ENCODE results near the gene PTBP2.

Gene PTBP2

DNA sequence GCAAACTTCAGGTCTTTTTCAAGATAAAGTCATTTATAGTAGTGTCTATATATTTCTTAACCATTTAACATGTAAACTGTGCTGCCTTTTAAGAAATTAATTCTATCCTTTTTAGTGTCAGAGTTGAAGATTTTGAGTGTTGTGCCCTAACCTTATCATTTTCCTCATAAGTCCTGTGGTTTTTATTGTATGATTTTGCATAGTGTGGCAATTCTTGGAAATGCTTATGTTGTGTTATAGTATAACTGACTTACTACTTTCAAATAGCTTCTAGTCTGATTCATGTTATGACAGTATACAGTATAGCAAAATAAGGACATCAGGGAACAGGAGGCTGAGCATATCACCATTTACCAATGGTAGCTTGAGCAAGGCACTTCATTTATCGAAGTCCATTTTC lies 99.1 kb downstream of the PTBP2 start:
- Histone ChIP-seq H3F3A (ENCODE audit: low read depth) (no peaks in the 10 kb centered on the region), H3K9me2 (replicated peaks; ENCODE audit: low read depth, low read length) (no peaks in the 10 kb centered on the region), H2AFZ (ENCODE audit: low read length) (no peak overlapping the region), H3K4me2 (ENCODE audit: low read depth, low read length, poor library complexity, severe bottlenecking) (no peak overlapping the region), H3K27me3 (ENCODE audit: insufficient read depth, low read length, poor library complexity, severe bottlenecking) (no peaks in the 10 kb centered on the region), H4K20me1 (ENCODE audit: insufficient read depth, low read length, poor library complexity, severe bottlenecking) (no peaks in the 10 kb centered on the region), H3K36me3 (ENCODE audit: insufficient read depth, low read length) (no peaks in the 10 kb centered on the region; the same call in 1 of the 2 replicates), H3K9me3 (ENCODE audit: insufficient read depth, low read depth, low read length) (no peaks in the 10 kb centered on the region), H3K4me1 (ENCODE audit: insufficient read depth, low read length, poor library complexity, severe bottlenecking) (no peaks in the 10 kb centered on the region), H3K9ac (ENCODE audit: low read depth, low read length, poor library complexity, severe bottlenecking) (no peak overlapping the region), H3K79me2 (ENCODE audit: insufficient read depth, low read length) (no peaks in the 10 kb centered on the region), H3K4me3 (ENCODE audit: low read length, poor library complexity, severe bottlenecking) (no peak overlapping the region)
- TF ChIP-seq, protein P1, sequence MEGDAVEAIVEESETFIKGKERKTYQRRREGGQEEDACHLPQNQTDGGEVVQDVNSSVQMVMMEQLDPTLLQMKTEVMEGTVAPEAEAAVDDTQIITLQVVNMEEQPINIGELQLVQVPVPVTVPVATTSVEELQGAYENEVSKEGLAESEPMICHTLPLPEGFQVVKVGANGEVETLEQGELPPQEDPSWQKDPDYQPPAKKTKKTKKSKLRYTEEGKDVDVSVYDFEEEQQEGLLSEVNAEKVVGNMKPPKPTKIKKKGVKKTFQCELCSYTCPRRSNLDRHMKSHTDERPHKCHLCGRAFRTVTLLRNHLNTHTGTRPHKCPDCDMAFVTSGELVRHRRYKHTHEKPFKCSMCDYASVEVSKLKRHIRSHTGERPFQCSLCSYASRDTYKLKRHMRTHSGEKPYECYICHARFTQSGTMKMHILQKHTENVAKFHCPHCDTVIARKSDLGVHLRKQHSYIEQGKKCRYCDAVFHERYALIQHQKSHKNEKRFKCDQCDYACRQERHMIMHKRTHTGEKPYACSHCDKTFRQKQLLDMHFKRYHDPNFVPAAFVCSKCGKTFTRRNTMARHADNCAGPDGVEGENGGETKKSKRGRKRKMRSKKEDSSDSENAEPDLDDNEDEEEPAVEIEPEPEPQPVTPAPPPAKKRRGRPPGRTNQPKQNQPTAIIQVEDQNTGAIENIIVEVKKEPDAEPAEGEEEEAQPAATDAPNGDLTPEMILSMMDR (conservative IDR thresholded peaks at IDR 0.05; ENCODE audit: low read length): no peak
- no peak for TF ChIP-seq EZH2phosphoT487 (IDR thresholded peaks at IDR 0.05; ENCODE audit: borderline replicate concordance)

DNA sequence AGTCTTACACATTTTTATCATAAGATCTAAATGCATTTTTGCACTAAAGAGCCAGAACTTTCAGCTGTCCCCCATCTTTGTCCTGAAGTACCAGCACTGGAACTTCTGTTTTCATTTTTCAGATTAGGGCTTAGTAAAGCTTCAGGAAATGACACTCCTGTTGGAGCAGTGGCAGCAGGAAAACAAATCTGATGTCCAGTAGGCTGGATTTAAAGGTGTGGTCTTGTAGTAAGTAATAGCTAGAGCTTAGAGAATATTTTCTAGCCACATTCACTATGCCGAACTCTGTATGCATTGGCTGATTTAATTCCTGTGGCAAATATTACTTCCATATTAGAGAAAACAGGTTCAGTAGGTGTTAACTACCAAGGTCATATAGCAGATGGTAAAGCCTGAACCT lies 103.6 kb downstream of the PTBP2 start:
- Histone ChIP-seq H3K4me3 (ENCODE audit: low read length, poor library complexity, severe bottlenecking) (no peak overlapping the region), H3K9me3 (ENCODE audit: insufficient read depth, low read depth, low read length) (no peaks in the 10 kb centered on the region), H2AFZ (ENCODE audit: low read length) (no peak overlapping the region), H3K9ac (ENCODE audit: low read depth, low read length, poor library complexity, severe bottlenecking) (no peak overlapping the region), H3K9me2 (replicated peaks; ENCODE audit: low read depth, low read length) (no peaks in the 10 kb centered on the region), H3K27me3 (ENCODE audit: insufficient read depth, low read length, poor library complexity, severe bottlenecking) (no peaks in the 10 kb centered on the region), H4K20me1 (ENCODE audit: insufficient read depth, low read length, poor library complexity, severe bottlenecking) (no peaks in the 10 kb centered on the region), H3K79me2 (ENCODE audit: insufficient read depth, low read length) (no peaks in the 10 kb centered on the region), H3F3A (ENCODE audit: low read depth) (no peaks in the 10 kb centered on the region), H3K4me1 (ENCODE audit: insufficient read depth, low read length, poor library complexity, severe bottlenecking) (no peaks in the 10 kb centered on the region), H3K4me2 (ENCODE audit: low read depth, low read length, poor library complexity, severe bottlenecking) (no peak overlapping the region), H3K36me3 (ENCODE audit: insufficient read depth, low read length) (no peaks in the 10 kb centered on the region)
- no peak for TF ChIP-seq EZH2phosphoT487 (IDR thresholded peaks at IDR 0.05; ENCODE audit: borderline replicate concordance)
- TF ChIP-seq, protein P1 (conservative IDR thresholded peaks at IDR 0.05; ENCODE audit: low read length): no peak

DNA sequence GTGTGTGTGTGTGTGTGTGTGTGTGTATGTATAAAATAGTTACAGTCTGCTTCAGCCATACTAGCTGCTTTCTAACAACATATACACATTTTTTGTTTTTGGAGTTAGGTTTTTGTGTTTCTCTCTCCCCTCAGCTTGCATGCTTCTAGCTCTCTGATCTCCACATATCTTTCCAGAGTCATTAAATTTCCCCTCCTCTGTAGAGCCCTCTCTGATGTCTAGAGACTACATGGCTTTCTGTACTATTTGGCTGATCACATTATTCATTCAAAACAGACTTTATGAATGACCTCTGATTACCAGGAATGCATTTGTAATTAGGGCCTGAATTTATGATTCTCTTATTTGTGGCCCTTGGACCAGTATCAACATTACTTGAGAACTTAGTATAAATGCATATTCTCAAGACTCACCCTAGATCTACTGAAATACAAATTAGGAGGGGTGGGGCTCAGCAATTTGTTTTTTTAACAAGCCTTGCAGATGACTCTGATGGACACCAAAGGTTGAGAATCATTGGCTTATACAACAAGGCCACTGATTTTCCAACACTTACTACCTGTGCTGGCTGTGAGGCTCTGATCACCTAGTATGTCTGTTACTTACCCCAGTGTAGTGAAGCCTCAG lies 104.5 kb downstream of the PTBP2 start:
- no peaks in the 10 kb centered on the region for H3K36me3 ChIP-seq (ENCODE audit: insufficient read depth, low read length)
- H2AFZ ChIP-seq (ENCODE audit: low read length): no peak overlapping the region
- no peak overlapping the region for H3K9ac ChIP-seq (ENCODE audit: low read depth, low read length, poor library complexity, severe bottlenecking)
- no peaks in the 10 kb centered on the region for H3F3A ChIP-seq (ENCODE audit: low read depth)
- no peaks in the 10 kb centered on the region for H4K20me1 ChIP-seq (ENCODE audit: insufficient read depth, low read length, poor library complexity, severe bottlenecking)
- no peaks in the 10 kb centered on the region for H3K4me1 ChIP-seq (ENCODE audit: insufficient read depth, low read length, poor library complexity, severe bottlenecking)
- TF ChIP-seq EZH2phosphoT487 (IDR thresholded peaks at IDR 0.05; ENCODE audit: borderline replicate concordance): no peak
- TF ChIP-seq, protein P1 (conservative IDR thresholded peaks at IDR 0.05; ENCODE audit: low read length): no peak
- no peak overlapping the region for H3K4me3 ChIP-seq (ENCODE audit: low read length, poor library complexity, severe bottlenecking)
- no peaks in the 10 kb centered on the region for H3K79me2 ChIP-seq (ENCODE audit: insufficient read depth, low read length)
- H3K9me2 ChIP-seq (replicated peaks; ENCODE audit: low read depth, low read length): no peaks in the 10 kb centered on the region
- H3K27me3 ChIP-seq (ENCODE audit: insufficient read depth, low read length, poor library complexity, severe bottlenecking): no peaks in the 10 kb centered on the region
- no peak overlapping the region for H3K4me2 ChIP-seq (ENCODE audit: low read depth, low read length, poor library complexity, severe bottlenecking)
- no peaks in the 10 kb centered on the region for H3K9me3 ChIP-seq (ENCODE audit: insufficient read depth, low read depth, low read length)

Measured in Loucy (cell line).